Sigmoid colon (tissue), 7 donors: ENCODE data around the gene GPHN. TPM values are rescaled to one million over a fixed set of nuclear protein-coding genes. Genes with fewer than 3 reads are reported as not detected.

Source experiments
- DNase-seq: peaks from one replicate; pipeline ENCODE4 v3.0.0-alpha.2; 2019
- H3K27ac ChIP-seq, 4 donors: fragments of 200-600 bp; sonication (generic); one replicate each; pipeline ENCODE4 v1.5.1; 2016 to 2019; ENCODE audit warnings: mild to moderate bottlenecking in 1 of 4
- H3K27me3 ChIP-seq, 3 donors: fragments of 200-600 bp; sonication (generic); one replicate each; pipeline ENCODE4 v1.5.1; 2019; ENCODE audit warnings: mild to moderate bottlenecking in 1 of 3
- H3K36me3 ChIP-seq, 4 donors: fragments of 200-600 bp; sonication (generic); one replicate each; pipeline ENCODE4 v1.5.1; 2016 to 2019
- H3K4me1 ChIP-seq, 4 donors: fragments of 200-600 bp; sonication (generic); one replicate each; pipeline ENCODE4 v1.5.1; 2017 to 2019
- H3K4me3 ChIP-seq, 4 donors: fragments of 200-600 bp; sonication (generic); one replicate each; pipeline ENCODE4 v1.5.1; 2017 to 2019; ENCODE audit warnings: mild to moderate bottlenecking in 2 of 4, moderate library complexity in 1 of 4
- H3K9me3 ChIP-seq, 4 donors: fragments of 200-600 bp in 3 of 4; sonication (generic) in 3 of 4; one replicate each; pipeline versions ENCODE4 v1.5.1 to v1.6.1; 2013 to 2019
- EP300 ChIP-seq, 4 donors: sonication (generic); formaldehyde crosslinking; IDR thresholded peaks; one replicate each; pipeline ENCODE4 v1.6.1; 2017; ENCODE audit warnings: antibody characterized with exemption in 4 of 4
- POLR2A ChIP-seq, 2 donors: fragments of 450-650 bp; IDR thresholded peaks; one replicate each; pipeline ENCODE4 v1.6.1; 2016; ENCODE audit warnings: antibody characterized with exemption in 2 of 2, mild to moderate bottlenecking in 2 of 2, moderate library complexity in 2 of 2
- POLR2AphosphoS5 ChIP-seq, 4 donors: sonication (generic); formaldehyde crosslinking; IDR thresholded peaks; one replicate each; pipeline ENCODE4 v1.6.1; 2017; ENCODE audit warnings: antibody characterized with exemption in 4 of 4
- WGBS, 2 donors: extraction: QIAGEN DNeasy Blood & Tissue Kit; methylation state at CpG; one replicate each; pipeline ENCODE4 v1.1.7; 2013; 5-methylcytosine and 5-hydroxymethylcytosine counted together
- intact Hi-C: fragments of 100-400 bp; cut with DNase I; formaldehyde crosslinking; loops from one replicate; pipeline ENCODE4 v1.15.1; 2023
- polyA plus RNA-seq, 3 donors: library from polyadenylated mRNA; stranded (reverse); fragments of 200-250 nt; gene quantifications; one replicate each; pipeline ENCODE4 v1.2.3, GENCODE V29; 2013
- total RNA-seq, 4 donors: library from RNA; depleted of rRNA; stranded (reverse); fragments of >200 nt; gene quantifications; one replicate each; pipeline ENCODE4 v1.1.0, GENCODE V29; 2016
- TF ChIP-seq, protein P1 (sequence below), 4 experiments: fragments of 450-650 bp in 3 of 4; fragments of 200-600 bp in 1 of 4; IDR thresholded peaks; one replicate each; pipeline ENCODE4 v1.5.1; 2016 to 2019; ENCODE audit warnings: antibody characterized with exemption in 4 of 4, mild to moderate bottlenecking in 3 of 4, moderate library complexity in 2 of 4
- donor health status: healthy with polysubstance abuse.
- donor health status: Bipolar disorder and iron deficiency.
- donor health status: healthy.

GPHN gene
- total and polyA plus RNA-seq, 7 donors, result 5.4 to 20.3 (median 14.1) TPM

DNA sequence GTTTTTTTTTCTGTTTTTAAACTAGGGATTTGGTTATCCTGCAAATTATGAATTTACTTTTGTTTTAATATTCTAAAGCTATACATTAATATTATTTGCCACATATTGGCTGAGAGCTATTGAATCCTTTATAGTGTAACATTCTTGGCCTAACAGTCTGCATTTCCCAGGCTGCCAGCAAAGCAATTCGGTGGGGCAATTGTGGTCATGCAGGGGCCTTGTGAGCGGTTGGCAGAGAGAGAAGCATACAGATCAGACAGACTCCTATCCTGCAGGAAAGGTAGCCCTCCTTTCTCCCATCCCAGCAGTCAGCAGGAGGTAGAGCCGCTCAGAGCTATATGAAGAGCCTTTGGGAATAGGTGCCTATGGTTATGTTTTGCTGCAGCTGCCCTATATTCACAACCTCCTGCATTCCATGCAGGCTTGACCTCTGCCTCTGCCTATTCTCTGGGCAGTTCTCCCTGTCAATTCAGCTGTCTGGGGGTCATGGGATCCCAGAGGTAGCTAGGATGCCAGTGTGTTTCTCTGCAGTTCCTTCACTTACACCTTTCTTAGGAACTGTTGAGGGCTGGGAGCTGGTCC, 144.7 kb downstream of the GPHN start:
- Histone ChIP-seq H3K4me1 (peaks cover 0 to 13% (median 4%) of the 10 kb centered on the region in 4 donors), H3K27ac (no peak overlapping the region), H3K9me3 (peaks cover 0 to 11% (median 6%) of the 10 kb centered on the region in 4 donors), H3K36me3 (no peaks in the 10 kb centered on the region), H3K27me3 (no peaks in the 10 kb centered on the region), H3K4me3 (no peak overlapping the region)
- intact Hi-C loops, result no loop called here
- no peak for DNase-seq
- 91 to 92% methylated on average over 3 of the region's 3 CpGs for WGBS, 2 donors
- TF ChIP-seq, protein P1, sequence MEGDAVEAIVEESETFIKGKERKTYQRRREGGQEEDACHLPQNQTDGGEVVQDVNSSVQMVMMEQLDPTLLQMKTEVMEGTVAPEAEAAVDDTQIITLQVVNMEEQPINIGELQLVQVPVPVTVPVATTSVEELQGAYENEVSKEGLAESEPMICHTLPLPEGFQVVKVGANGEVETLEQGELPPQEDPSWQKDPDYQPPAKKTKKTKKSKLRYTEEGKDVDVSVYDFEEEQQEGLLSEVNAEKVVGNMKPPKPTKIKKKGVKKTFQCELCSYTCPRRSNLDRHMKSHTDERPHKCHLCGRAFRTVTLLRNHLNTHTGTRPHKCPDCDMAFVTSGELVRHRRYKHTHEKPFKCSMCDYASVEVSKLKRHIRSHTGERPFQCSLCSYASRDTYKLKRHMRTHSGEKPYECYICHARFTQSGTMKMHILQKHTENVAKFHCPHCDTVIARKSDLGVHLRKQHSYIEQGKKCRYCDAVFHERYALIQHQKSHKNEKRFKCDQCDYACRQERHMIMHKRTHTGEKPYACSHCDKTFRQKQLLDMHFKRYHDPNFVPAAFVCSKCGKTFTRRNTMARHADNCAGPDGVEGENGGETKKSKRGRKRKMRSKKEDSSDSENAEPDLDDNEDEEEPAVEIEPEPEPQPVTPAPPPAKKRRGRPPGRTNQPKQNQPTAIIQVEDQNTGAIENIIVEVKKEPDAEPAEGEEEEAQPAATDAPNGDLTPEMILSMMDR (IDR thresholded peaks at IDR 0.05), result no peak
- TF ChIP-seq EP300 (IDR thresholded peaks at IDR 0.05), result no peak
- no peak for TF ChIP-seq POLR2AphosphoS5 (IDR thresholded peaks at IDR 0.05)
- no peak for TF ChIP-seq POLR2A (IDR thresholded peaks at IDR 0.05)

- WGBS, 2 donors, result 79 to 95% methylated on average over 3 of the region's 3 CpGs
- Histone ChIP-seq H3K36me3 (no peaks in the 10 kb centered on the region), H3K4me1 (peaks cover 0 to 2% (median under 1%) of the 10 kb centered on the region in 4 donors), H3K4me3 (no peak overlapping the region), H3K27ac (no peak overlapping the region), H3K9me3 (peaks cover 0 to 11% (median 9%) of the 10 kb centered on the region in 4 donors), H3K27me3 (no peaks in the 10 kb centered on the region)
- no peak for DNase-seq
- no peak for TF ChIP-seq POLR2AphosphoS5 (IDR thresholded peaks at IDR 0.05)
- TF ChIP-seq POLR2A (IDR thresholded peaks at IDR 0.05), result no peak
- TF ChIP-seq, protein P1 (IDR thresholded peaks at IDR 0.05), result no peak
- no peak for TF ChIP-seq EP300 (IDR thresholded peaks at IDR 0.05)
- intact Hi-C loops, result no loop called here
Observed at GRCh38 chr14:66657780-66658179, 149.8 kb downstream of the GPHN start.

DNA sequence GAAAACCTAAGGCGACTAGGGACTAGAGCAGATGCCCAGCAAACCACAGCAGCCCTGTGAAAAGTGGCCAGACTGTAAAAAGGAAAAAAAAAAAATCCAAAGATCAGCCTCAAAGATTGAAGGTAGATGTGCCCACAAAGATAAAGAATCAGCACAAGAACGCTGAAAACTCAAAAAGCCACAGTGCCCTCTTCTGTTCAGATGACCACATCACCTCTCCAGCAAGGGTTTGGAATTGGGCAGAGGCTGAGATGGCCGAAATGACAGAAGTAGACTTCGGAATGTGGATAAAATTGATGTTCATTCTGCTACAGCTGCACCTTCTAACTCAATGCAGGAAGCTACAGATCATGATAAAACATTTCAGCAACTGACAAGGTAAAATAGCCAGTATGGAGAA, 154.4 kb downstream of the GPHN start:
- intact Hi-C loops, result no loop called here
- H3K4me3 ChIP-seq, result no peak overlapping the region
- H3K36me3 ChIP-seq, result no peaks in the 10 kb centered on the region
- peaks cover 0 to 6% (median 2%) of the 10 kb centered on the region in 4 donors for H3K9me3 ChIP-seq
- TF ChIP-seq, protein P1 (IDR thresholded peaks at IDR 0.05), result no peak
- TF ChIP-seq EP300 (IDR thresholded peaks at IDR 0.05) (no peak), POLR2A (IDR thresholded peaks at IDR 0.05) (no peak), POLR2AphosphoS5 (IDR thresholded peaks at IDR 0.05) (no peak)
- WGBS, 2 donors, result 79 to 83% methylated on average over 4 of the region's 4 CpGs
- no peak overlapping the region for H3K27ac ChIP-seq
- no peaks in the 10 kb centered on the region for H3K4me1 ChIP-seq
- H3K27me3 ChIP-seq, result no peaks in the 10 kb centered on the region
- DNase-seq, result no peak

- Histone ChIP-seq H3K4me3 (no peak overlapping the region), H3K36me3 (no peaks in the 10 kb centered on the region), H3K27me3 (no peaks in the 10 kb centered on the region), H3K4me1 (no peaks in the 10 kb centered on the region), H3K27ac (no peak overlapping the region), H3K9me3 (peaks cover 0 to 6% (median 4%) of the 10 kb centered on the region in 4 donors)
- TF ChIP-seq EP300 (IDR thresholded peaks at IDR 0.05) (no peak), POLR2AphosphoS5 (IDR thresholded peaks at IDR 0.05) (no peak), POLR2A (IDR thresholded peaks at IDR 0.05) (no peak)
- TF ChIP-seq, protein P1 (IDR thresholded peaks at IDR 0.05), result no peak
- no peak for DNase-seq
- intact Hi-C loops, result no loop called here
- 94 to 98% methylated on average over 1 of the region's 1 CpG for WGBS, 2 donors
Observed at GRCh38 chr14:66677780-66678179, 169.8 kb downstream of the GPHN start.

- H3K4me1 ChIP-seq, result no peaks in the 10 kb centered on the region
- no peak for DNase-seq
- H3K27me3 ChIP-seq, result no peaks in the 10 kb centered on the region
- intact Hi-C loops, result no loop called here
- TF ChIP-seq, protein P1 (IDR thresholded peaks at IDR 0.05), result no peak
- TF ChIP-seq POLR2AphosphoS5 (IDR thresholded peaks at IDR 0.05), result no peak
- no peak for TF ChIP-seq EP300 (IDR thresholded peaks at IDR 0.05)
- TF ChIP-seq POLR2A (IDR thresholded peaks at IDR 0.05), result no peak
- H3K4me3 ChIP-seq, result no peak overlapping the region
- peaks cover 0 to 6% (median 4%) of the 10 kb centered on the region in 4 donors for H3K9me3 ChIP-seq
- no peak overlapping the region for H3K27ac ChIP-seq
- H3K36me3 ChIP-seq, result no peaks in the 10 kb centered on the region
Observed at GRCh38 chr14:66680216-66680615, 172.3 kb downstream of the GPHN start.
